Vagina (tissue), 2 donors: Measurements from ENCODE around the gene ZBTB11. TPM values are rescaled to one million over a fixed set of nuclear protein-coding genes. Genes with fewer than 3 reads are reported as not detected.

Experiments used
- DNase-seq, 2 donors: peaks; one replicate each; pipeline ENCODE4 v3.0.0-alpha.2; 2017; ENCODE audit errors: extremely low spot score in 2 of 2
- H3K27ac ChIP-seq: fragments of 200-600 bp; sonication (generic); one replicate; pipeline ENCODE4 v1.5.1; 2019
- H3K27me3 ChIP-seq: fragments of 200-600 bp; sonication (generic); one replicate; pipeline ENCODE4 v1.5.1; 2019
- H3K36me3 ChIP-seq, 2 donors: fragments of 200-600 bp; sonication (generic); one replicate each; pipeline ENCODE4 v1.5.1; 2017 to 2019
- H3K4me1 ChIP-seq: fragments of 200-600 bp; sonication (generic); one replicate; pipeline ENCODE4 v1.5.1; 2019
- H3K4me3 ChIP-seq, 2 donors: fragments of 200-600 bp; sonication (generic); 1 replicate in 1 of 2; 2 replicates in 1 of 2; pipeline ENCODE4 v1.5.1; 2016 to 2019
- H3K9me3 ChIP-seq: fragments of 200-600 bp; sonication (generic); one replicate; pipeline ENCODE4 v1.5.1; 2019
- POLR2A ChIP-seq, 2 donors: fragments of 450-650 bp; IDR thresholded peaks; one replicate each; pipeline ENCODE4 v1.6.1; 2017; ENCODE audit warnings: antibody characterized with exemption in 2 of 2, mild to moderate bottlenecking in 2 of 2, moderate library complexity in 2 of 2
- POLR2AphosphoS5 ChIP-seq, 2 donors: sonication (generic); formaldehyde crosslinking; IDR thresholded peaks; one replicate each; pipeline ENCODE4 v1.9.0; 2017; ENCODE audit warnings: antibody characterized with exemption in 2 of 2, mild to moderate bottlenecking in 2 of 2, low read depth in 1 of 2; ENCODE audit not compliant: insufficient read depth in 1 of 2
- intact Hi-C: fragments of 100-400 bp; cut with DNase I; formaldehyde crosslinking; loops from one replicate; pipeline ENCODE4 v1.15.1; 2023
- total RNA-seq: library from RNA; depleted of rRNA; stranded (reverse); fragments of >200 nt; gene quantifications from one replicate; pipeline ENCODE4 v1.2.3, GENCODE V29; 2016
- TF ChIP-seq, protein P1 (sequence below), 3 experiments: fragments of 450-650 bp in 2 of 3; fragments of 200-600 bp in 1 of 3; sonication (generic) in 1 of 3; IDR thresholded peaks; one replicate each; pipeline ENCODE4 v1.5.1; 2017 to 2019; ENCODE audit warnings: antibody characterized with exemption in 3 of 3, mild to moderate bottlenecking in 2 of 3, moderate library complexity in 2 of 3

Gene ZBTB11, protein sequence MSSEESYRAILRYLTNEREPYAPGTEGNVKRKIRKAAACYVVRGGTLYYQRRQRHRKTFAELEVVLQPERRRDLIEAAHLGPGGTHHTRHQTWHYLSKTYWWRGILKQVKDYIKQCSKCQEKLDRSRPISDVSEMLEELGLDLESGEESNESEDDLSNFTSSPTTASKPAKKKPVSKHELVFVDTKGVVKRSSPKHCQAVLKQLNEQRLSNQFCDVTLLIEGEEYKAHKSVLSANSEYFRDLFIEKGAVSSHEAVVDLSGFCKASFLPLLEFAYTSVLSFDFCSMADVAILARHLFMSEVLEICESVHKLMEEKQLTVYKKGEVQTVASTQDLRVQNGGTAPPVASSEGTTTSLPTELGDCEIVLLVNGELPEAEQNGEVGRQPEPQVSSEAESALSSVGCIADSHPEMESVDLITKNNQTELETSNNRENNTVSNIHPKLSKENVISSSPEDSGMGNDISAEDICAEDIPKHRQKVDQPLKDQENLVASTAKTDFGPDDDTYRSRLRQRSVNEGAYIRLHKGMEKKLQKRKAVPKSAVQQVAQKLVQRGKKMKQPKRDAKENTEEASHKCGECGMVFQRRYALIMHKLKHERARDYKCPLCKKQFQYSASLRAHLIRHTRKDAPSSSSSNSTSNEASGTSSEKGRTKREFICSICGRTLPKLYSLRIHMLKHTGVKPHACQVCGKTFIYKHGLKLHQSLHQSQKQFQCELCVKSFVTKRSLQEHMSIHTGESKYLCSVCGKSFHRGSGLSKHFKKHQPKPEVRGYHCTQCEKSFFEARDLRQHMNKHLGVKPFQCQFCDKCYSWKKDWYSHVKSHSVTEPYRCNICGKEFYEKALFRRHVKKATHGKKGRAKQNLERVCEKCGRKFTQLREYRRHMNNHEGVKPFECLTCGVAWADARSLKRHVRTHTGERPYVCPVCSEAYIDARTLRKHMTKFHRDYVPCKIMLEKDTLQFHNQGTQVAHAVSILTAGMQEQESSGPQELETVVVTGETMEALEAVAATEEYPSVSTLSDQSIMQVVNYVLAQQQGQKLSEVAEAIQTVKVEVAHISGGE
- total RNA-seq = 27.5 TPM

GRCh38 chr3:101676765-101677435 is at the start of gene ZBTB11:
Gene ZBTB11, minus strand, starts transcription at chr3:101677132. Its CDS starts 218 bp downstream, at chr3:101676914.
- H3K36me3 ChIP-seq = peaks cover 0 to 24% of the 10 kb centered on the region in 2 donors
- peak within 1 kb of the TSS; percentile 94 for H3K27ac ChIP-seq
- H3K9me3 ChIP-seq = no peaks in the 10 kb centered on the region
- TF ChIP-seq POLR2A (IDR thresholded peaks at IDR 0.05) = peak in 1 of 2 donors; percentile 91
- TF ChIP-seq POLR2AphosphoS5 (IDR thresholded peaks at IDR 0.05; ENCODE audit: insufficient read depth in 1 of 2, low read depth in 1 of 2) = peak; percentile 94 to 99
- TF ChIP-seq, protein P1, sequence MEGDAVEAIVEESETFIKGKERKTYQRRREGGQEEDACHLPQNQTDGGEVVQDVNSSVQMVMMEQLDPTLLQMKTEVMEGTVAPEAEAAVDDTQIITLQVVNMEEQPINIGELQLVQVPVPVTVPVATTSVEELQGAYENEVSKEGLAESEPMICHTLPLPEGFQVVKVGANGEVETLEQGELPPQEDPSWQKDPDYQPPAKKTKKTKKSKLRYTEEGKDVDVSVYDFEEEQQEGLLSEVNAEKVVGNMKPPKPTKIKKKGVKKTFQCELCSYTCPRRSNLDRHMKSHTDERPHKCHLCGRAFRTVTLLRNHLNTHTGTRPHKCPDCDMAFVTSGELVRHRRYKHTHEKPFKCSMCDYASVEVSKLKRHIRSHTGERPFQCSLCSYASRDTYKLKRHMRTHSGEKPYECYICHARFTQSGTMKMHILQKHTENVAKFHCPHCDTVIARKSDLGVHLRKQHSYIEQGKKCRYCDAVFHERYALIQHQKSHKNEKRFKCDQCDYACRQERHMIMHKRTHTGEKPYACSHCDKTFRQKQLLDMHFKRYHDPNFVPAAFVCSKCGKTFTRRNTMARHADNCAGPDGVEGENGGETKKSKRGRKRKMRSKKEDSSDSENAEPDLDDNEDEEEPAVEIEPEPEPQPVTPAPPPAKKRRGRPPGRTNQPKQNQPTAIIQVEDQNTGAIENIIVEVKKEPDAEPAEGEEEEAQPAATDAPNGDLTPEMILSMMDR (IDR thresholded peaks at IDR 0.05) = peak in 2 of 3 experiments; percentile 20 to 40
- H3K4me1 ChIP-seq = peaks cover 44% of the 10 kb centered on the region
- H3K27me3 ChIP-seq = no peaks in the 10 kb centered on the region
- intact Hi-C loops = loop anchor here (2.0 to 5.0 kb wide), 2 partner anchors 102 to 105 kb away; partner anchors contain the start of genes NXPE3 and PCNP
- DNase-seq = peak; percentile 99
- peak within 1 kb of the TSS; percentile 76 to 94 for H3K4me3 ChIP-seq

- TF ChIP-seq POLR2AphosphoS5 (IDR thresholded peaks at IDR 0.05; ENCODE audit: insufficient read depth in 1 of 2, low read depth in 1 of 2) = no peak
- no peak for TF ChIP-seq POLR2A (IDR thresholded peaks at IDR 0.05)
- TF ChIP-seq, protein P1 (IDR thresholded peaks at IDR 0.05) = no peak
- H3K27ac ChIP-seq = no peak overlapping the region
- intact Hi-C loops = no loop called here
- H3K27me3 ChIP-seq = no peaks in the 10 kb centered on the region
- no peaks in the 10 kb centered on the region for H3K9me3 ChIP-seq
- no peak for DNase-seq
- peaks cover 0 to 40% of the 10 kb centered on the region in 2 donors for H3K36me3 ChIP-seq
- peak overlapping the region; percentile 67 to 79 for H3K4me3 ChIP-seq
- peaks cover 4% of the 10 kb centered on the region for H3K4me1 ChIP-seq
Observed at GRCh38 chr3:101725890-101726275, 49.0 kb upstream of the ZBTB11 start.

- Histone ChIP-seq H3K27me3 (no peaks in the 10 kb centered on the region), H3K36me3 (peaks cover 0 to 35% of the 10 kb centered on the region in 2 donors), H3K27ac (peak overlapping the region; percentile 81), H3K4me1 (peaks cover 4% of the 10 kb centered on the region), H3K4me3 (peak overlapping the region; percentile 67 to 79), H3K9me3 (no peaks in the 10 kb centered on the region)
- no peak for DNase-seq
- intact Hi-C loops = no loop called here
- TF ChIP-seq, protein P1 (IDR thresholded peaks at IDR 0.05) = no peak
- TF ChIP-seq POLR2A (IDR thresholded peaks at IDR 0.05) = no peak
Observed at GRCh38 chr3:101725194-101725889, 48.4 kb upstream of the ZBTB11 start.

- intact Hi-C loops = no loop called here
- DNase-seq = peak in 1 of 2 donors; percentile 92
- Histone ChIP-seq H3K36me3 (peaks cover 0 to 27% of the 10 kb centered on the region in 2 donors), H3K27ac (peak within 1 kb of the TSS; percentile 81), H3K4me1 (peaks cover 4% of the 10 kb centered on the region), H3K27me3 (no peaks in the 10 kb centered on the region), H3K9me3 (no peaks in the 10 kb centered on the region), H3K4me3 (peak within 1 kb of the TSS; percentile 67 to 79)
- TF ChIP-seq POLR2A (IDR thresholded peaks at IDR 0.05) (no peak), POLR2AphosphoS5 (IDR thresholded peaks at IDR 0.05; ENCODE audit: insufficient read depth in 1 of 2, low read depth in 1 of 2) (peak; percentile 79 to 87)
- TF ChIP-seq, protein P1 (IDR thresholded peaks at IDR 0.05) = no peak
Observed at GRCh38 chr3:101724329-101725193, 47.6 kb upstream of the ZBTB11 start, which contains the start of gene CEP97. Gene CEP97, plus strand, starts transcription at chr3:101724614. Its CDS starts 63 bp downstream, at chr3:101724677.
